Activated CD8-positive, alpha-beta T cell treated with anti-CD3 and anti-CD28 coated beads for 36 hours (primary cell): ENCODE results near the gene C2orf81. TPM values are rescaled to one million over a fixed set of nuclear protein-coding genes. Genes with fewer than 3 reads are reported as not detected.

ENCODE experiments used
- ATAC-seq: fragments of 200-7000 bp; cut with Tn5 transposase; one replicate; pipeline ENCODE4 v1.10.0; 2021; ENCODE audit warnings: mild to moderate bottlenecking, moderate library complexity
- CTCF ChIA-PET: fragments of 350-600 bp; sonication (Branson Sonifier 250); formaldehyde crosslinking; loops from one replicate; lab custom pipeline; 2021; ENCODE audit warnings: antibody characterized with exemption; lab: Charles Lee
- POLR2A ChIA-PET: fragments of 350-600 bp; sonication (Branson Sonifier 250); formaldehyde crosslinking; loops from one replicate; lab custom pipeline; 2021; ENCODE audit warnings: antibody characterized with exemption; lab: Charles Lee
- DNase-seq: peaks from one replicate; pipeline ENCODE4 v3.0.0-alpha.2; 2020
- H3K27ac Mint-ChIP-seq: one replicate; pipeline ENCODE4 v1.8.0; 2021; ENCODE audit warnings: mild to moderate bottlenecking, mixed read lengths
- H3K27me3 Mint-ChIP-seq: one replicate; pipeline ENCODE4 v1.8.0; 2021; ENCODE audit warnings: mixed read lengths
- H3K36me3 Mint-ChIP-seq: one replicate; pipeline ENCODE4 v1.8.0; 2021; ENCODE audit warnings: low read depth, mixed read lengths
- H3K4me1 Mint-ChIP-seq: one replicate; pipeline ENCODE4 v1.8.0; 2021; ENCODE audit warnings: low read depth, mixed read lengths
- H3K4me3 Mint-ChIP-seq: one replicate; pipeline ENCODE4 v1.8.0; 2021; ENCODE audit warnings: mild to moderate bottlenecking, moderate library complexity, mixed read lengths
- H3K9me3 Mint-ChIP-seq: one replicate; pipeline ENCODE4 v1.8.0; 2021; ENCODE audit warnings: mixed read lengths
- CTCF ChIP-seq: fragments of 200-600 bp; IDR thresholded peaks from one replicate; pipeline ENCODE4 v1.8.0; 2022; ENCODE audit warnings: antibody characterized with exemption, mild to moderate bottlenecking
- intact Hi-C: fragments of 100-400 bp; cut with micrococcal nuclease; formaldehyde crosslinking; loops from one replicate; pipeline ENCODE4 v1.10.0; 2022
- total RNA-seq, 2 experiments: library from RNA; stranded (reverse); gene quantifications; one replicate each; pipeline ENCODE4 v1.2.3, GENCODE V29; 2021

Gene C2orf81
- total RNA-seq, 2 experiments from 2014 or later = 2.6 to 3.9 TPM

- TF ChIP-seq CTCF = no peak
- DNase-seq = no peak
- intact Hi-C loops = no loop called here
- ChIA-PET CTCF (interaction anchor here (1.6 kb wide), 1 partner anchor 18 kb away, joined by 3 read pairs; no protein-coding TSS in a partner anchor), POLR2A (no interaction called here)
- peaks cover 5% of the 10 kb centered on the region for H3K27me3 Mint-ChIP-seq
- H3K27ac Mint-ChIP-seq = no peak overlapping the region
- H3K9me3 Mint-ChIP-seq = no peaks in the 10 kb centered on the region
- peaks cover 5% of the 10 kb centered on the region for H3K36me3 Mint-ChIP-seq
- no peak overlapping the region for H3K4me3 Mint-ChIP-seq
- H3K4me1 Mint-ChIP-seq = peaks cover 22% of the 10 kb centered on the region
- no peak for ATAC-seq
Observed at GRCh38 chr2:74417763-74418162, 3.7 kb downstream of the C2orf81 start.

GRCh38 chr2:74417197-74417596, 4.2 kb downstream of the C2orf81 start:
- H3K36me3 Mint-ChIP-seq = peaks cover 2% of the 10 kb centered on the region
- peaks cover 5% of the 10 kb centered on the region for H3K27me3 Mint-ChIP-seq
- H3K27ac Mint-ChIP-seq = no peak overlapping the region
- no peaks in the 10 kb centered on the region for H3K9me3 Mint-ChIP-seq
- TF ChIP-seq CTCF = no peak
- intact Hi-C loops = no loop called here
- ChIA-PET CTCF (interaction anchor here (1.6 kb wide), 1 partner anchor 18 kb away, joined by 3 read pairs; no protein-coding TSS in a partner anchor), POLR2A (no interaction called here)
- H3K4me1 Mint-ChIP-seq = peaks cover 21% of the 10 kb centered on the region
- no peak overlapping the region for H3K4me3 Mint-ChIP-seq
- ATAC-seq = no peak
- DNase-seq = no peak

- DNase-seq (peak; percentile 35), ATAC-seq (no peak)
- intact Hi-C loops = no loop called here
- Mint-ChIP-seq H3K4me3 (no peak overlapping the region), H3K27me3 (peaks cover 5% of the 10 kb centered on the region), H3K4me1 (peaks cover 21% of the 10 kb centered on the region), H3K36me3 (no peaks in the 10 kb centered on the region), H3K9me3 (no peaks in the 10 kb centered on the region), H3K27ac (no peak overlapping the region)
- POLR2A ChIA-PET = no interaction called here
- TF ChIP-seq CTCF = no peak
- CTCF ChIA-PET = interaction anchor here (1.6 kb wide), 1 partner anchor 18 kb away, joined by 3 read pairs; no protein-coding TSS in a partner anchor
Observed at GRCh38 chr2:74416778-74417177, 4.6 kb downstream of the C2orf81 start.

GRCh38 chr2:74415762-74416395, 5.5 kb downstream of the C2orf81 start:
- DNase-seq (no peak), ATAC-seq (no peak)
- no peaks in the 10 kb centered on the region for H3K36me3 Mint-ChIP-seq
- intact Hi-C loops = no loop called here
- no peaks in the 10 kb centered on the region for H3K9me3 Mint-ChIP-seq
- peaks cover 5% of the 10 kb centered on the region for H3K27me3 Mint-ChIP-seq
- H3K4me3 Mint-ChIP-seq = peak overlapping the region; percentile 54
- TF ChIP-seq CTCF = no peak
- POLR2A ChIA-PET = no interaction called here
- H3K27ac Mint-ChIP-seq = no peak overlapping the region
- peaks cover 18% of the 10 kb centered on the region for H3K4me1 Mint-ChIP-seq
- CTCF ChIA-PET = interaction anchor here (0.6 to 1.1 kb wide), 4 partner anchors 8 to 81 kb away, joined by 3 read pairs; no protein-coding TSS in a partner anchor
